ENCODE results near the gene S100A1.
"Not testable (repeated sequence)": the region's sequence is repeated elsewhere in the genome, so short reads cannot be mapped to it uniquely, and the experiment has no call there.

Gene S100A1

DNA sequence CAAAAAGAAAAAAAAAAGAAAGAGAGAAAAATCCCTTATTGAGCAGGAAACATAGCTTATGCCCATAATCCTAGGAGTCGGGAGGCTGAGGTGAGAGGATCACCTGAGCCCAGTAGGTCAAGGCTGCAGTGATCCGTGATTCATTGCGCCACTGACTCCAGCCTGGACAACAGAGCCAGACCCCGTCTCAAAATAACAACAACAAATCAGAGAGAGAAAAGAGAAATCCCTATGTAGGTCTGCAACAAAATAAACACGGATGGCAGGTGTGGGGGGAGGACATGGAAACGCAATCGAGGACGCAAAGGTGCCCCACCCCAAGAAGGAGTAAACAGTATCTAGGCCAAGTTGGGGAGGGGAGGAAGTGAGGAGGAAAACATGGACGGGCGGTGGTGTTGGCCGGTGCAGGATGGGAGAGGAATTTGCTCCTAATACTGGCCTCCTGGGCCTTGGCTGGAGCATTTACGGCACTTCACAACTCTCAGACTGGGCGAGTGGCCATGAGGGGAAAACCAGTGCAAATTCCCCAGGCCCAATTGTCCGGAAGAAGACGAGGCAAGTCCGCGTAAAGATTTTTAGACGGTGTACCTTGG is 5.0 kb downstream of the S100A1 start:
- no peak for DNase-seq

DNA sequence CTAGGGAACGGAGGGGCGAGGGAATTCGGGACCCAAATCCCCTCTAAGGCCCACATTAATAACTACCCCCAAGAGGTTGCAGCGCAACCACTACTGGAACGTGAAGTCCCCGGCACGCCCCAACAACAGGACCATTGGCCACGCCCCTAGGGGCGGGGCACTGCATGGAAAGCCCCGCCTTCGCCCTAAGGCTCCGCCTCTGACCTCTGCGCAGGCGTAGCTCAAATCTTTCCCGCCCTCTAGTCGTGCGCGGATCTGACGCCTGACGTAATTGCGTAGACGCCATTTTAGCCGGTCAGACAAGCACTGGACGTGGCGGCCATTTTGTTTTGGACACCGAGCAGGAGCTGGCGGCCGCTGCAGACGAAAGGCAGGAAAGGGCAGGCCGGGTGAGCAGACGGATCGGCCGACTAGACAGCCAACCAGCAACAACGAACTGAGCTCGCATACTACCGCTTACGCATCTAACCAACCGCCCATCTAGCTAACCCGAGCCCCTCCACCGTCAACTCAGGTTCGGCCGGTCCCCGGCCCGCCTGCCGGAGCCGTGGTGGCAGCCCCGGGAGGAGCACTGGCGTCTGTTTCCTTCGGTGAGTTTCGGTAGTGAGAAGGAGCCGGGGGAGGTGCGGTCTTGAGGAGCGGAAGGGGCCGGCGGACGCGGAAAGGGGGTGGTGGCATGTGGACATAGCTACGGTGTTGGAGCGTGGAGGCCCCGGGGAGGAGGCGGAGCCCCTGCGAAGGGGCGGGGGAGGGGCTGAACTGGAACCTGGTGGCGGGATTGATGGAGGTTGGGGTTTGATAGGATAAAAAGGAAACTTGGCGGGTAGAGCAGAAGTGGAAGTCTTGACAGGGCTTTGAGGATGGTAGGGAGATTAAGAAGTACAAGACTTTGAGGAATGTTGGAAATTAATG is 5.8 kb downstream of the S100A1 start, which contains the start of gene CHTOP:
TSS of gene CHTOP (plus strand) at position 313 of the 912 bp plus-strand sequence. CDS start 2,523 bp downstream, outside the sequence.
- DNase-seq: peak; percentile 95

DNA sequence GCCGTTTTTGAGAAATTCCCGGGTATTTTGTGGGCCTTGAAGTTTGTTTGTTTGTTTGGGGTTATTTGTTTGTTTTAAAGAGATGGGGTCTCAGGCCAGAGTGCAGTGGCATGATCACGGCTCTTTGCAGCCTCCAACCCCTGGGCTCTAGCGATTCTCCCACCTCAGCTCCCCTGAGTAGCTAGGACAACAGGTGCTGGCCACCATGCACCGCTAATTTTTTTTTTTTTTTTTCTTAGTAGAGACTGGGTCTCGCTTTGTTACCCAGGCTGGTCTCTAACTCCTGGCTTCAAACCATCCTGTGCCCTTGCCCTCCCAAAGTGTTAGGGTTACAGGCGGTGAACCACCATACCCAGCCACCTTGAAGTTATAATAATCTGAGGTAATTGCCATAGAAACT is 7.6 kb downstream of the S100A1 start:
- DNase-seq: no peak

DNA sequence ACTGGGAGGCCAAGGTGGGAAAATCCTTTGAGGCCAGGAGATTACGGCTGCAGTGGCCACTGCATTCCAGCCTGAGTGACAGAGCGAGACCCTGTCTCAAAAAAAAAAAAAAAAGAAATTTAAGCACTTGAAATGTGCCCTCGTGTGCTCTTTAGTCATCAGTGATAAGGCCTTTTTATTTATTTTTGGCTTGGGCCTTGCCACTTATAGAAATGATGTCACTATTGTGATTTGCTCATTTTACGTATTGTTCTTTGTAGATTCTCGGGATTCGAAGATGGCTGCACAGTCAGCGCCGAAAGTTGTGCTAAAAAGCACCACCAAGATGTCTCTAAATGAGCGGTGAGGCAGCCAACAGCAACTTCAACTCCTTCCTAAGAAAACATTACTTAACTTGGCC is 8.1 kb downstream of the S100A1 start:
- no peak for DNase-seq

DNA sequence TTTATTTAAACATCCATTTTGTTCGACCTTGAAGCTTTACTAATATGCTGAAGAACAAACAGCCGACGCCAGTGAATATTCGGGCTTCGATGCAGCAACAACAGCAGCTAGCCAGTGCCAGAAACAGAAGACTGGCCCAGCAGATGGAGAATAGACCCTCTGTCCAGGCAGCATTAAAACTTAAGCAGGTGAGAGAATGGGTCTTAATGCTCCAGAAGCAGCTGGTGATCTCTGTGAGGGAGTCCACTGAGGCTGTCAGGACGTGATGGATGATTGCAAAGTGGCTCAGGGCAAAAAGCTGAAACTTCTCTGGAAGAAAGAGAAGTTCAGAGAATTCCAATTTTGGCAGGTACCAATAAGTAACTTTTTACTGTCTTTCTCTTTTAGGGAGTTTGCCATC is 10.0 kb downstream of the S100A1 start:
- DNase-seq: no peak

DNA sequence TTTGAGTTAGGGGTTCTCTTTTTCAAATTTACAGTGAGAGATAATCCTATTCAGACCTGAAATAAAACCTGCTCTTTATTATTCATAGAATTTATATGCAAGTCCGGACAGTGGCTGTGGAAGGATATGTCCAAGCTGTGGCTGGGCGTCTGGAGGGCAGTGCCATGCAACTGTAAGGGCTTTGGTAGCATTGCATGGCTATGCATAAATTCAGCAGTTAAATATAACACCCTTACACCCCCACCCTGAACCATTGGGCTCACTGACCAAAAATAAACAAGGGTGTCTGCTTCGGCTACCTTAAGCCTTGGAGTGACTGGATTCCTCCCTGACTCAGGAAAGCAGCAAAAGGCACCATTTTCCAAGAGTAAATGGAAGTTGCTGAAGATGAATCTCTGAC is 11.0 kb downstream of the S100A1 start:
- DNase-seq: no peak

DNA sequence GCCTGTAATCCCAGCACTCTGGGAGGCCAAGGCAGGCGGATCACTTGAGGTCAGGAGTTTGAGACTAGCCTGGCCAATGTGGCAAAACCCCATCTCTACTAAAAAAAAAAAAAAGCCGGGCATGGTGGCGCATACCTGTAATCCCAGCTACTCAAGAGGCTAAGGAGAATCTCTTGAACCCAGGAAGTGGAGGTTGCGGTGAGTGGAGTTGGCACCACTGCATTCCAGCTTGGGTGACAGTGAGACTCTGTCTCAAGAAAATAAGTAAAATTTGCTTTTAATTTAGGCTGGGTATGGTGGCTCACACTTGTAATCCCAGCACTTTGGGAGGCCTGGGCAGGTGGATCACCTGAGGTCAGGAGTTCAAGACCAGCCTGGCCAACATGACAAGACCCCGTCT is 12.0 kb downstream of the S100A1 start:
- not testable (repeated sequence) for DNase-seq

DNA sequence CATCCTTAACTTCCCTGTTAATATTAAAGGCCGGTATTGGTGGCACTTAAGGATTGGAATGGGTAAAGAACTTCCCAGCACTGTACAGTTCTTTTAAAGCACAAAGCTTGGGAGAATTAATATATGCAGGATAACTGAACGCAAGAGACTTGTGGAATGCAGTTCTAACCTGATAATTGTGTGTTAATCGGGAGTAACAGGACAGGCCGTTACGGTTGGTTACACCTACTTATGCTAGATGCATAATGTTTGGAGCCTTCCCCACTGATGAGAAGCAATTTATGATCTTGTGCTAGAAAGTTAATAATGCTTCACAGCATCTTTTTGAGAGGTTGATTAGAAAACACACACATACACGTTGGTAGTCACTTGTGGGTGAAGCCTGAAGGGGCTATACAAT is 12.6 kb downstream of the S100A1 start:
- DNase-seq: no peak

DNA sequence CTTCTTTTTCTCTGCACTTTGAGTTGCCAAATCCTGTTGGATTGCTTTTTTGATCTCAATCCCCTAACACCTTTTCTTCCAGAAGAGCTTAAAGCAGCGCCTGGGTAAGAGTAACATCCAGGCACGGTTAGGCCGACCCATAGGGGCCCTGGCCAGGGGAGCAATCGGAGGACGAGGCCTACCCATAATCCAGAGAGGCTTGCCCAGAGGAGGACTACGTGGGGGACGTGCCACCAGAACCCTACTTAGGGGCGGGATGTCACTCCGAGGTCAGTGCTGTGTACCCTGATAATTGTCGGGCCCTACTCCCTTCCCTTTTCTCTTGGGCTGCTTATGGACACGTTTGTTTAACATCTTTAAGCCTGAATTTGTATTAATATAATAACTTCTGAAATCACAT is 13.9 kb downstream of the S100A1 start:
- no peak for DNase-seq

DNA sequence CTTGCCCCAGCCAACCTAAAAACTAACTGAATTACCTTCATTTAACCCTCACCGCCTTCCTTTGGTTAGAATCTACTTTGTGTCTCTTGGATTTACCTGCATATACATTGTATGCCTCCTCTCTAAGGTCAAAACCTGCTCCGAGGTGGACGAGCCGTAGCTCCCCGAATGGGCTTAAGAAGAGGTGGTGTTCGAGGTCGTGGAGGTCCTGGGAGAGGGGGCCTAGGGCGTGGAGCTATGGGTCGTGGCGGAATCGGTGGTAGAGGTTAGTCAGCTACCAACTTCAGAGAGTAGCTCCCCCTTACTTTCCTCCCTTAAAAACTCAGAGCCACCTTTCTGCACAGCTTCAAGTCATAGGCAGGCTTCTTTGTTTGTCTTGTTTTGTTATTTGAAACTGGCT is 14.9 kb downstream of the S100A1 start:
- DNase-seq: no peak

DNA sequence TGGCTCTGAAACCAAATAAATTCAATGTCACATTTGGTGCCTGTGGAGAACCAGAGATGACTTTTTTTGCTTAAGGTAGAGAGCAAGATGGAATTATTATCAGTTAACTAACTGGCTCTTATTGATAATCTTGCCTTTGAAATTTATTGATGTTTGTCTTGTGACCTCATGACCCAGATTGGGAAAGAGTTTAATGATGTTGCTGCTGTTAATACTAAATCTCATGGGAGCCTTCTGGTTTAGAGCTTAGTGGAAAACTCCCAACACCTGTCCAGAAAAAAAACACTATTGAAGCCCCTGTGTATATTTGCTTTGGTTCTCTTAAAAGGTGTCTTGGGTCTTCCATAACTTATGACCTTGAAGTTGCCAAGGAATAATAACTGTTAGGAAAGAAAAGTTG is 15.6 kb downstream of the S100A1 start:
- no peak for DNase-seq

DNA sequence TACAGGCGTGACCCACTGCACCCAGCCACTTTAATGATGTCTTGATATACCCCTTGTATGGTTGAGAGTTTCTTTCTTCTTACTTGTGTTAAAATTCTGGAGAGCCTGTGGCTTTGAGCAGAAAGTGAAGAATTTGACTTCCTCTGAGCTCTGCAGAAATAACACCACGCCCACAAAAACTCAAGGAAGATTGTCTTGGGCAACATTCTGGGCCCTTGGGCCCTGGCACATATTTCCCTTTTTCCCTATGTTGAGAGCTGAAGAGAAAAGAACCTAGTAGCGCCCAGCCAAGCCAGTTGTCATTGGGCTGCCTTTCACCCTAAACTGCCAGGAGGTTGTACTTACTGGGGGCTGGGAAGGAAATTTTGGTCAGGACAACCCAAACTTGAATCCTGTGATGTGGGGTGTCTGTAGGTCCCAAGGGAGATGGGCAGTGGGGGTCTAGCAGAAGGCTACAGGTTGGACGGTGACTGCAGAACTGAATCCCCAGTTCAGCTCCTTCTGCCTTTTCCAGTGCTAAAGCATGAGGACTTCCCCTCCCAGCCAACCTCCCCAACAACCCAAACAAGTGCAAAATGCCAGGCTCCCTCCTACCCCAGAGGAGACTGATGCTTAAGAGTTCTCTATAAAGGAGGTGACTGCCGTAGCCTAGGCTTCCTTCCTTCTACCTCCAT is 18.6 kb downstream of the S100A1 start:
- DNase-seq: no peak

DNA sequence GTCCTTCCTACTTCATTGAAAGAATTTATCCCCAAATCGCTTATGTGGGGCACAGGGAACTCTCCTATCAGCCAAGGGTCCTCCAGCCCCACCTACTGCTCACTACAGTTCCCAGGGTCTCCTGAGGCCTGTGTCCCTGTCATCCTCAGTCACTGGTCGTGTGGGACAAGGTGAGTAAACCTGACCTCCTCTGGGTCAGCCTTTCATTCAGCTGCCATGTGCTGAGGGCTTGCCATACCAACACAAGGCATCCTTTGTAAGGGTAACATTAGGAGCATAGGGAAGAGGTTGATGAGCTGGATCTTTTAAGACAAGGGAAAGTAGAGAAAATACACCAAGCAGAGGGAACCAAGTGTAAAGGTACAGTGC is 19.1 kb downstream of the S100A1 start:
- no peak for DNase-seq

DNA sequence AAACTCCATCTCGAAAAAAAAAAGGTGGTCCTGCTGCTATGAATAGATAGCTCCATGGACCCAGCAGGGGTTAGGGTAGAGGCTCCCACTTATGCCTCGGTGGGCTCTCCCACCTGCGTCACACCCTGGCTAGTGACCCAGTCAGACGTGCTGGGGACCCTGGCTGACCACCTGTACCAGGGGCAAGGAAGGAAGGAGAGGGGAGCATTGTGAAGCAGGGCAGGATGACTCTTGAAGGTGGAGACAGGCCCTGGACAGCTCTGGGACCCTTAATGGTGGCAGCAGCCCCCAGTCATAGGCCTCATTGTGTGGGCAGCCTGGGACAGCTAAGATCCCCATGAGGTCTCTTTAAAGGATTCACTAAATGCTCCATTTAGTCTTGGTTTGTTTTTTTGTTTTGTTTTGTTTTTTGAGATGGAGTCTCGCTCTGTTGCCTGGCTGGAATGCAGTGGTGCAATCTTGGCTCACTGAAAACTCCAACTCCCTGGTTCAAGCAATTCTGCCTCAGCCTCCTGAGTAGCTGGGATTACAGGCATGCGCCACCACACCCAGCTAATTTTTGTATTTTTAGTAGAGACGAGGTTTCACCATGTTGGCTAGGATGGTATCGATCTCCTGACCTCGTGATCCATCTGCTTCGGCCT is 19.9 kb downstream of the S100A1 start:
- DNase-seq: no peak

DNA sequence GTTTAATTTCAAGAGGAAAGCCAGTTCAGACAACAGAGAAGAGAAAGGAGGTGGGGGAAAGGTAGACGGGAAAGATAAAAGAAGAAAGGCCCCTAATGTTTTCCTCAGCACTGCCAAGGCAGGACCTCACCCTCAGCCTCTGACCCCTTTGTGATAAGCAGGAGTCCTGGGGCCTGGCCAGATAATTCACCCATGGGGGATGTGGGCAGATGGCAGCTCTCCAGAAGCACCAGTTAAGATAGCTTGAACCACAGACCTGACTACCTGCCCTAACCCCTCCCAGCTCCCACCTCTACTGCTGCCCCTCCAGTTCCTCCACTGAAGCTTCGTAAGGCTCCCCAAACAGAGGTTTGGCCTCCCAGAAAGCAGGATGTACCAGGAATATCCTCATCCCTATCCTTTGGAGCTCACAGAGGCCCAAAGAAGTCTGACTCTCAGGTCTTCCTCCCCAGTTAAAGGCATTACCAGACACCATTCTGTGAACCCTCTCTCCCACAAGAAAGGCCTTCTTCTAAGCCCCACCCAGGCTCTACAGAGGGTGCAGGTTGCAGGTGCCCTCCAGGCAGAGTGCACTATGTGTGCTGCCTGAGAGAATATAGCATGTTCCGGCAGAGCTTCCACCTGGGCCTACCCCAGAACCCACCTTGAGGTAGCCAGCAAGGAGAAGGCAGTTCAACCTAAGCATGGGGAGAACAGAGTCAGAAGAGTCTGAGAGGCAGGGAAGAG is 21.1 kb downstream of the S100A1 start:
- DNase-seq: no peak

DNA sequence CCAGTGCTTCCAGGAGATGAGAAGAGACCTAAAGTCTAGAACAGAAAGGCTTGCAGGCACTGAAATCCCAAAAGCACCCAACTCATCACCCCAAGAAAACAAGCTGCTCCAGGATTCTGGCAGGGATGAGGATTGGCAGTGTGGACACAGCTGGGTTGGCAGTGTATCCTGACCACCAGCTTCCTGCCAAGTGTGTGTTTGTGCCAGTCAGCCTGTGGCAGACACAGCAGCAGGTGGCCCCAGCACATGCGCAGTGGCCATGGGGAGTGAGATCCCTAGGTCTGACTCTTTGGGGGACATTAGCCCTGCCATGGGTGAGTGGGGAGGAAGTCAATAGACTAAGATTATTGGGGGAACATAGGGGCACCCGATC is 21.6 kb downstream of the S100A1 start:
- DNase-seq: no peak

DNA sequence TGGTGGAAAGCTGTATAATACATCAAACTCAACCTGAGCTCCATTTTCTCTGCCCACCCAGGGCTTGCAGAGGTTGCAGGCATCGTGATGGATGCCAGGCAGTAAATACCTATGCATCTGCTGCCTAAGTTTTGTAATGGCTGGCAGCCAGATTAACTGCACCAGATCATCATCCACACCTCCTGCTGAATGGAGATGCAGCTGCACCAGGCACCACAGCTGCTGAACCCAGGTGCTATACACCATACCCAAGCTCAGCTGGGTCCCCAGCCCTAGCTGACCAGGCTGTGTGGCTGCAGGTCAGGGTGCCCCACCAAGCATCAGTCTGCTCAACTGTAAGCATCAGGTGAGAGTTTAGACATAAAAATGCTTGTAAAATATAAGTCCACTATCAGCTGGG is 23.5 kb downstream of the S100A1 start:
- no peak for DNase-seq

DNA sequence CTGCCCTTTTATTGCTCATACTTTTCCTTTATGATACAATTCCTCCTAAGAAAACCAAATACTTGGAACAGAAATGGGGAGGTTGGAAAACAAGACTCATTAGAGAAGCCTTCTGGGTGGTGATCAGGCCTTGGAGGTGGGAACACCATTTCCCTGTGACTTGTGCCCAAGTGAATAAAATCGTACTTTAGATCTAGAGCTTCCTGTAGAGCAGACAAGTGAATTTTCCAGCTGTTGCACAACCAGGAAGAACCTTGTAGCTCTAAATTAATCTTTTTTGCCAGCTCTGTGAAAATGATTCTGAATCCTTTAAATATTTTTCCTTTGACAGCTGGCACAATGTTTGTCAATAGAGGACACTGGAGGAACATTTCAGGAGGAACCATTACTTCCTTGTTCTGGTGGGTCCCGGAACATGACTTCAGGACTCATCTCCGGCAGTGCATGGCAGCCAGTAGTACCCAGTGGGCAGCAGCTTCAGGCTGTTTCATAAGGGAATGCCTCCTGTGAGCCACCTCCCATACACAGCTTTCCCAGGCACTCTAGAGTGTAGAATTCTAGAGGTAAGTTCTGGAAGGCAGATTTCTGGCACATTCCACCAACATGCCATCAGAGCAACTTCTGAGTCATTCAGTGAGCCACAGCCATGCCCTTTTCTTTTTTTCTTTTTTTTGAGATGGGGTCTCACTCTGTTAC is 24.7 kb downstream of the S100A1 start:
- DNase-seq: no peak

DNA sequence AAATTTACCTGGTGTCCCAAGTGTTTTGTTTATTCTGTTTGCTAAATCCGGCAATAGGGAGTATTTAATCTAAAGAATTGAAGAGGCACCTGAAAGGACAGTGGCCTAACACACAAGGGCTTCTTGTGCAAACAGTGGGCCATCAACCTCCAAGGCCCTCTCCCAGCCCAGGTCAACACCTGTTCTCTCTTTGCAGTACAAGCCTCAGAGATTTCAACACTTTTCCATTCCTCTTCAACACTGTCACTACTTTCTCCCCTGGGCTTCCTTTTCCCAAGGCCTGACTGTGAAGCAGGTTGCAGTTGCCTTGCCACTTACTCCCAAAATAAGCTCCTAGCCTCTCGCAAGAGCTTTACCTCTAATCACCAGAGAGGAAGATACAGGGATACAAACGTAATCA is 27.1 kb downstream of the S100A1 start:
- DNase-seq: no peak

DNA sequence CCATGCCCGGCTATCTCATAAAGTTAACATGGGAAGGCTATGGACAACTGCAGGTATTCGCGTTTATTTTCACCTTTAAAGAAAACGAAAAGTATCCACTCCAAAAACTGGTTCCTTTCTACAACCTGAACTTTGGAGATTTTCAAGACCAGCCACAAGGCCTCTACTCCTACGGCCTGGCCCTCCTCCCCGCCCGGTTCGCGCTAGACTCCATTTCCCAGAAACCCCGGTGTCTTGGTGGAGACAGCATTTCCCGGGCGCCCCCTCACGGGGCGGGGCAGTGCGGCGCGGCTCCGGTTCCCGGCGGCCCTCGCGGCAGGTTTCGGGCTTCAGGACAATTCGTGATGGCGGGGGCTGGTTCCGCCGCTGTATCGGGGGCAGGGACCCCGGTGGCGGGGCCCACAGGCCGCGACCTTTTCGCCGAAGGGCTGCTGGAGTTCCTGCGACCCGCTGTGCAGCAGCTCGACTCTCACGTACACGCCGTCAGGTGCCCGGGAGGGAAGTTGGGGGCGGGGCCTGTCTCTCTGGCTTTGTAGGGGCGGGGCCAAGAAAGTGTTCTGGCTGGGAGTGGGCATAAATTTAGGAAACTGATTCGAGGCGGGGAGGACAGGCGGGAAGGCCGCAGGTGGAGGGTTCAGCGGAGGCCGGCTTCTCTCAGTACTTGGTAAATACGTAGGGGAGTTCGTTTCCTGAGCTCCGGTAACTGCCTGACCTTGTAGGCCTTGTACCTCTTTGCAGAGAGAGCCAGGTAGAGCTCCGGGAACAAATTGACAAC is 30.4 kb downstream of the S100A1 start, which contains the start of gene SNAPIN:
TSS of gene SNAPIN (plus strand) at position 304 of the 775 bp plus-strand sequence. CDS start at position 345, 41 bp downstream.
- peak; percentile 78 for DNase-seq

DNA sequence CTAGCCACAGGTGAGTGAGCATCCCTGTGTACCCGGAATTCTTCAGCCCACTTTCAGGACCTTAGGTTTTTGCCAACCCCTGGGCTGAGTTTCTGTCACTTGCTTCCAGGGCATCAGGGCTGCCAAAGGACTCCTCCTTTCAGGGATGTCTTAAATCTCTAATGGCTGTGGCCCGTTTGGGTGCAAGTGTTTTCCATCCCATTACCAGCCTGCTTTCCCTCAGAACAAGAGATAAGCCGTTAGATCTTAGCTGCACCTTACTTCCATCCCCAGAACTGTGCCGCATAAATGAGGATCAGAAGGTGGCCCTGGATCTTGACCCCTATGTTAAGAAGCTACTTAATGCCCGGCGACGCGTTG is 30.9 kb downstream of the S100A1 start:
- no peak for DNase-seq

Measured in NK-92 treated with Interleukin-12 subunit alpha and Interleukin-12 subunit beta, amount 100 ng/mL, for 24 hours (cell line).